ENCODE measurements around the gene NADK2. TPM values are rescaled to one million over a fixed set of nuclear protein-coding genes. Genes with fewer than 3 reads are reported as not detected.

NADK2 gene
- total RNA-seq, 2 donors from 2014 or later: 10.4 to 12.0 TPM

DNA sequence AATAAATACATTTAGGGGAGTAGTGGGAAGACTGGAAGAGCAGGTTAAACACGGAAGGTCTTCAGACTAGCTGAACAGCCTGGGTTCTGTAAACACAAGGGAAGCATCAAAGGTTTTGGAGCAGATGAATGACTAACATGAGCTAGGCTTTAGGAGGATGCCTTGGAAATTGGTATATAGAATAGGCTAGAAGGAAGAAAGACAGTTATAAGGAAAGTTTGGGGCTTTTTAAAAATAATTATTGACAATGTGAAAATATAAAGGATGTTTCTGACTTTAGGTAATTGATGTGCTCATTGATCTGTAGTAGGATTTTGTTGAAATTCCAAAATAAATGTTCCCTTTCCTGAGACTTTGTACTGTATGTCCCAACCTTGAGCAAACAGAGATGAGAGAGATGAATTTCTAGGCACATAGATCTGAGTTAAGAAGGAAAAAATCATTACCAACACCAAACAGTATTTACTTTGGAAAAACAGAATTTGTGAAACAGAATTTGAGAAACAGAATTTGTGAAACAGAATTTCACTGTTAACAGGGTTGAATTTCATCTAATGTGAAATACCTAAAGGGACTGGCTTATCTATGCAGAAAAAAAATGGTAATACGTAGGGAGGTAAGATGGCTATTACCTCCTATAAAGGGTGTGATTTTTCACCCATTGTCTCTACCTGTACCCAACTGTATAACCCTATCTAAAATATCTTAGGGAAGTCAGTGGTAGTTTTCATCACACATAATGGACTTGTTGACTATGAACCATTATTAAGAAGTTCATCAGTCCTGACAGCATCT lies 61.0 kb downstream of the NADK2 start:
- Mint-ChIP-seq H3K27me3 (no peaks in the 10 kb centered on the region), H3K27ac (peak overlapping the region; percentile 51), H3K36me3 (ENCODE audit: low read depth) (peaks cover 9% of the 10 kb centered on the region), H3K4me3 (no peak overlapping the region), H3K4me1 (peaks cover 5% of the 10 kb centered on the region)
- H3K9me3 ChIP-seq (ENCODE audit: control insufficient read depth, low read length, poor library complexity, severe bottlenecking): no peaks in the 10 kb centered on the region
- DNase-seq (no peak), ATAC-seq (no peak)

DNA sequence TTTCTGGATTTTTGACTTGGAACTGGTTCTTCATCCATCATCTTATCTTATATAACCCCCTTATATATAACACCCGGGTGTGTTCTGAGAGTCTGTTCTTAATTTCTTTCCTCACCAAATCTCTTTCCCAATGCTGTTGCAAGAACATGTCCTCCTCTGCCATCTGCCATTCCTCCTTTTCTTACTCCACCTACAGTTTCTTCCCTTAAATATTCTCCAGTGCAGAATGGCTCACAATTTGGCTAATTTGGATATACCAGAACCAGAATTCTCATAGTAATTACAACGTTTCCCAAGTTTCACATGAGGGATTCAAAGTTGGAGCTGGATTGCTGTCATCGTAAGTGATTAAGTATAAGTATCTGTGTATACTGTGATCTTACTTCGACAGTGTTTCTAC lies 61.8 kb downstream of the NADK2 start:
- Mint-ChIP-seq H3K36me3 (ENCODE audit: low read depth) (peaks cover 13% of the 10 kb centered on the region), H3K4me1 (peaks cover 5% of the 10 kb centered on the region), H3K27me3 (no peaks in the 10 kb centered on the region), H3K4me3 (no peak overlapping the region), H3K27ac (peak overlapping the region; percentile 51)
- ATAC-seq (no peak), DNase-seq (no peak)
- H3K9me3 ChIP-seq (ENCODE audit: control insufficient read depth, low read length, poor library complexity, severe bottlenecking): no peaks in the 10 kb centered on the region

DNA sequence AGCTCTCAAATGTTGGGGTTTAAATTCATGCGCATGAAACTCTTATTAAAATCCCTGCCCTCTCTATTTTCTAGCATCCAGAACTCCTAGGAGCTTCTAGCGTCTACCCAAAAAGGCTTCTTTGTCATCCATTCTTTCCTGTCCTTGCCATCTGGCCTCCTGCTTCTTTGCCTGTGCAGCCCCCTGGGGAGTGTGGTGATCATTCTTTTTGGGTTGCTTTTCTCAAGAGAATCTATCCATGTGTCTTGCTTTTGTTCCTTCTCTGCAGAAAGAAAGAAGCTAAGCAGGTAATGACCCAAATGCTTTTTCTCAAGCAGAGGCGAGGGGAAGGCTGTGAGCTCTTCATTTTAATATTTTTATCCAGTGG lies 63.2 kb downstream of the NADK2 start:
- H3K4me3 Mint-ChIP-seq: no peak overlapping the region
- H3K36me3 Mint-ChIP-seq (ENCODE audit: low read depth): peaks cover 19% of the 10 kb centered on the region
- no peak for DNase-seq
- H3K9me3 ChIP-seq (ENCODE audit: control insufficient read depth, low read length, poor library complexity, severe bottlenecking): no peaks in the 10 kb centered on the region
- no peak overlapping the region for H3K27ac Mint-ChIP-seq
- ATAC-seq: no peak
- no peaks in the 10 kb centered on the region for H3K27me3 Mint-ChIP-seq
- peaks cover 8% of the 10 kb centered on the region for H3K4me1 Mint-ChIP-seq

DNA sequence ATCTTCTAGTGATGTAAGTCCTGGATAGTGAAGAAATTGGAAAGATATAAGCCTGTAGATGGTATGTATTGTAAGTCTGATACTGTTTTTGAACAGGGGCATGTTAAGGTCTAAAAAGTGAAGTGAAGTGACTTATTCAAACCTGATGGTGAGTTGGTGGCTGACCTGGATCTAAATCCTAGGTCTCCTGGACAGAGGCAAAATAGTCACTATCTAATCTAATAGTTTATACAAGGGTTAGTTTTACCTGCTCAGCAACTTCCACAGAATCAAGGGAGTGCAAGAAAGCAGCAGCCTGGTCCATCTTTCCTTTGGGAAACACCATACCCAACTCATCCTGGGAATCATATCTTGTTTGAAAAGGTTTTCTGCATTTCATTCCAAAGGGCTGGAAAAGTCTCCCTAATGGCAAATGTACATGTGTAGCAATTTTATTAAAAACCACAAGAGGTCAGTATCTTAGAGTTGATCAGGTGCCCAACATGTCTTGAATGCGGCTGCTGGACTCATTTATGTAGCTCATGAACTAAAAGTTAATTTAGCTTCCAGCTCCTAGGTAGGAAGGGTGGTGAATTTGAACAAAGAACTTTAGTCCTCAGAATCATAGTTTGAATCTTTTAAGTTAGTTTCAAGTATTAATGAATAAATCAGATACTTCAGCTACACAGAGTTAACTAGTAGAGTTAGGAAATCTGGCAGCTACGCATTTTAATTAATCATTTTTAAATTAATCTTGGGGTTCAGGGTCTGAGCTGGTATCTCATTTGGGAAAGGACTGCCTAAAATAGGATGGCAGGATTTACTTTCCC lies 63.8 kb downstream of the NADK2 start:
- H3K4me1 Mint-ChIP-seq: peaks cover 8% of the 10 kb centered on the region
- ATAC-seq: no peak
- H3K27ac Mint-ChIP-seq: no peak overlapping the region
- no peak overlapping the region for H3K4me3 Mint-ChIP-seq
- no peak for DNase-seq
- H3K36me3 Mint-ChIP-seq (ENCODE audit: low read depth): peaks cover 19% of the 10 kb centered on the region
- no peaks in the 10 kb centered on the region for H3K9me3 ChIP-seq (ENCODE audit: control insufficient read depth, low read length, poor library complexity, severe bottlenecking)
- no peaks in the 10 kb centered on the region for H3K27me3 Mint-ChIP-seq

DNA sequence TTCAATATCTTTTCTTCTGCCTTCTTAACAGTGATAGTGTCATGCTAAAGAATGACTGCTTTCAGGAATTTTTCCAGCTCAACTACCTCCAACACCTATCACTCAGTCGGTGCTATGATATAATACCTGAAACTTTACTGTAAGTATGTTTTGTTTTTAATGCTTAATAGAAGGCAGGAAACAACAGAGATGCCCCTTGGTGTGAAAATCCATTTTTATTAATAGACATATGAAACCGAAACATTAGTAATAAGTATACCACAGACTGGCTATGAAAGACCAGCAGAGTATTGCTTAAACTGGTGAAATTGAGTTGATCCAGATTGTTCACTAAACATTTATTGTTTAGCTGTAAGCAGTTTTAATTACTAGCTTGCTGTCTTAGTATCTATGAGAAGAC lies 64.6 kb downstream of the NADK2 start:
- no peak for DNase-seq
- H3K27ac Mint-ChIP-seq: no peak overlapping the region
- H3K9me3 ChIP-seq (ENCODE audit: control insufficient read depth, low read length, poor library complexity, severe bottlenecking): no peaks in the 10 kb centered on the region
- H3K27me3 Mint-ChIP-seq: no peaks in the 10 kb centered on the region
- ATAC-seq: no peak
- H3K4me3 Mint-ChIP-seq: no peak overlapping the region
- peaks cover 19% of the 10 kb centered on the region for H3K36me3 Mint-ChIP-seq (ENCODE audit: low read depth)
- peaks cover 8% of the 10 kb centered on the region for H3K4me1 Mint-ChIP-seq

DNA sequence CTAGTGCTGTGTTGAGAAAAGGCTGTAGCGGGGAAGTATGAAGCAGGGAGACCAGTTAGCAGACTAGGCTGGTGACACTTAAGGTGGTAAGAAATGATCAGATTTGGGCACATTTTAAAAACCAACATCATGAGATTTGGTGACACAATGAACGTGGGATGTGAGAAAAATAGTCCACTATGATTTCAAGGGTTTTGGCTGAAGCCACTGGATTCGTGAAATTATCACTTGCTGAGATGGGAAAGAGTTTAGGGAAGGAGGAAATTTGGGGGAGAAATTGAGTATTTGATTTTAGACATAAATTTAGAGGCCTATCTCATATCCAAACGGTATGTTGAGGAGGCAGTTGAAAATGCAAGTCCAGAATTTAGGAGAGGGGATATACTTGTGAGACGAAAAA lies 66.7 kb downstream of the NADK2 start:
- no peak overlapping the region for H3K4me3 Mint-ChIP-seq
- peaks cover 13% of the 10 kb centered on the region for H3K36me3 Mint-ChIP-seq (ENCODE audit: low read depth)
- ATAC-seq: no peak
- no peak for DNase-seq
- peak overlapping the region; percentile 76 for H3K27ac Mint-ChIP-seq
- no peaks in the 10 kb centered on the region for H3K27me3 Mint-ChIP-seq
- no peaks in the 10 kb centered on the region for H3K9me3 ChIP-seq (ENCODE audit: control insufficient read depth, low read length, poor library complexity, severe bottlenecking)
- H3K4me1 Mint-ChIP-seq: peaks cover 3% of the 10 kb centered on the region

DNA sequence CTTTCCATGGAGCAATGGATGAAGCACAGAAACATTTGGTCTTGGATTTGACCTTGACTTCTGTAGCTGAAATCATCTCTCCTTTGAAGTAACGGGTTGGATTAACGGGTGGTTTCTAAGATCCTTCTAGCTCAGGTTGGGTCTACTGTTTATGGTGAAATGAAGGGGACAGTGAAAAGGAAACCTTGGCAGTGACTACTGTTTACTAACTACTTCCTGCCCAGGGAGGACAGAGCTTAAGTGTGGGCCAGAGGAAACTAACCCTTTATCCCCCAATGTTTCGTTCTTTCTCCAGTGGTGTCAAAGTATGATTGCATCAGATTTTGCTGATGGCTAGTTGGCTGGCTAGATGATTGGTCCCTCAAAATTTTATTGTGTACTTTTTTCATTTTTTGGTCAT lies 67.6 kb downstream of the NADK2 start:
- no peaks in the 10 kb centered on the region for H3K27me3 Mint-ChIP-seq
- no peak for DNase-seq
- no peak for ATAC-seq
- H3K27ac Mint-ChIP-seq: peak overlapping the region; percentile 76
- no peaks in the 10 kb centered on the region for H3K9me3 ChIP-seq (ENCODE audit: control insufficient read depth, low read length, poor library complexity, severe bottlenecking)
- no peak overlapping the region for H3K4me3 Mint-ChIP-seq
- peaks cover 6% of the 10 kb centered on the region for H3K4me1 Mint-ChIP-seq
- H3K36me3 Mint-ChIP-seq (ENCODE audit: low read depth): peaks cover 11% of the 10 kb centered on the region

DNA sequence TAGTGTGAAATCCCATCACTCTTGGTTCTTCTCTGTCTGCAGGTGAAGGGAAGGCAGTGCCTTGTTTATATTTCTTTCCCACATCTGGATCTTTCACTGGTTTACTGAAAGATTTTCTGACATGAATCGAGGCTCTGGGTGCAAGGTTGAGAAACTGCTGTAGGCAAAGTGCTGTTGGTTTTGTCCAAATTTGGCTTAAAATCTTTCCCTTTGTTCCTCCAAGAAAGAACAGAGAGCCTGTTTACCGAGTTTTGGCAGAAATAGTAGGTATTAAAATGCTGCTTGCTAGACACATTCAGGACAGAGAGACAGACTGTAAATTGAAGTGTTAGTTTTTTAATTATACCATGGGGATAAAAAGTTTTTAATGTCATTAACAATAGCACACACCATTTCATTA lies 68.3 kb downstream of the NADK2 start:
- Mint-ChIP-seq H3K27me3 (no peaks in the 10 kb centered on the region), H3K27ac (no peak overlapping the region), H3K4me1 (peaks cover 11% of the 10 kb centered on the region), H3K4me3 (no peak overlapping the region), H3K36me3 (ENCODE audit: low read depth) (peaks cover 11% of the 10 kb centered on the region)
- no peak for ATAC-seq
- no peaks in the 10 kb centered on the region for H3K9me3 ChIP-seq (ENCODE audit: control insufficient read depth, low read length, poor library complexity, severe bottlenecking)
- DNase-seq: no peak

DNA sequence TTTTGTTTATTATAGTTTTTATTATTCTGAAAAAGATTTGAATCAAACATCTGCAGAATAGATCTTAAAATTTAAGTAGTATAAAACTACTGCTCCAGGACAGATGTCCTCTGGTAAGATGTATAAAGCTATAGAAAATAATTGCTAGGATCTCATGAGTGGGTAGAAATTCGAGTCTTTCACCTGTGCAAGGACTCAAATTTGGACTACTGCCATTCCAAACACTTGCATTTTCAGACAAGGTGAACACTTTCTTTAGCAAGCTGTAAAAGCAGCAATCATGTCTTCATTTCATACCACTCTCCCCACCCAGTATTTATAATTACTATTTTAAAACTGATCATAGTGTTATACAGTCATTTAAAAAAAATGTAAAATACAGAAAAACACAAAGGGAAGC lies 69.1 kb downstream of the NADK2 start:
- H3K36me3 Mint-ChIP-seq (ENCODE audit: low read depth): peaks cover 13% of the 10 kb centered on the region
- ATAC-seq (no peak), DNase-seq (no peak)
- no peaks in the 10 kb centered on the region for H3K9me3 ChIP-seq (ENCODE audit: control insufficient read depth, low read length, poor library complexity, severe bottlenecking)
- peaks cover 19% of the 10 kb centered on the region for H3K4me1 Mint-ChIP-seq
- H3K27ac Mint-ChIP-seq: no peak overlapping the region
- no peaks in the 10 kb centered on the region for H3K27me3 Mint-ChIP-seq
- H3K4me3 Mint-ChIP-seq: no peak overlapping the region

DNA sequence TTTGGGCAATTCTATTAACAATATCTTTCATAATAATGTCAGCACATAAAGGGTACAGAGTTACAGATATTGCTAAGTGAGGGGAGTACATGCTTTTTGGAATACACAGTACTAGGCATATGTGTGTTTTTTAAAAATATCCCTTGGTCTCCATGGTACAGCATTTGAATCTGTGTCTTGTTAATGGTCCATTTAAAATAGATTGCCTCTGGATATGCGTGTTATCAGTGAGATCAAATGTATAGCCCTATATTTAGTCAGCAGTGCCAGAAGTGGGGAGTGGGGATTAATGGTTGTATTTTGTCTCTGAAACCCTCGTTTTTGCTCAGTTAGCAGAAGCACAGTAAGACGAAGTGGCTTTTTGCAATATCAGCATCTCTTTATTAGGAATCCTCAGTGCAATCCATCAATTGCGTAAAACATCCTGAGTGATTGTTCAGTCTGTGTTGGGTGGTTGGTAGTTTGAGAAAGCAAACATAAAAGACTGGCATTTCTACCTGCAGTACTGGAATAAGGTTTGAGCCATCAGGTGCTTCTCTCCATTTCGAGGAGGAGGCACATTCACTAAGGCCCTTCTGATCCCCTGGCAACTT lies 70.8 kb downstream of the NADK2 start:
- Mint-ChIP-seq H3K4me3 (no peak overlapping the region), H3K27me3 (no peaks in the 10 kb centered on the region), H3K36me3 (ENCODE audit: low read depth) (peaks cover 17% of the 10 kb centered on the region), H3K4me1 (peaks cover 22% of the 10 kb centered on the region), H3K27ac (no peak overlapping the region)
- no peaks in the 10 kb centered on the region for H3K9me3 ChIP-seq (ENCODE audit: control insufficient read depth, low read length, poor library complexity, severe bottlenecking)
- DNase-seq (no peak), ATAC-seq (no peak)

DNA sequence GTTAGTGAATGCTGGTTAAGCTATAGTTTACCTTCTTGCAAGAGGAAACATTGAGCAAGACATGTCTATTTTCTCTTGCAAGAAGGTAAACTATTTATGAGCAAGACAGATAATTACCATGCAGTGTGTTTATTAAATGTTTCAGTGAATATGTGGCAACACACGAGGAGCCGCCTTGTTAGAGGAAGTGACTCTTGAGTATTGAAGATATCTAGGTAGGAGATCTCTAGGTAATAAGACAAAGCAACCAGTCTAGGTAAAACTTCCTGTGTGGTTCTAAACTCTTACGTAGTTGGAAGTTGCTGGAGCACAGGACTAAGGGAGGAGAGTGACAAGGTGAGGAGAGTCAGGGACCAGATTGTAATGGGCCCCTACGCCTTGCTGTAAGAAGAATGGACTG lies 73.0 kb downstream of the NADK2 start:
- Mint-ChIP-seq H3K27me3 (no peaks in the 10 kb centered on the region), H3K27ac (peak overlapping the region; percentile 84), H3K4me3 (no peak overlapping the region), H3K36me3 (ENCODE audit: low read depth) (peaks cover 6% of the 10 kb centered on the region), H3K4me1 (peaks cover 21% of the 10 kb centered on the region)
- DNase-seq (no peak), ATAC-seq (peak; percentile 81)
- H3K9me3 ChIP-seq (ENCODE audit: control insufficient read depth, low read length, poor library complexity, severe bottlenecking): no peaks in the 10 kb centered on the region

DNA sequence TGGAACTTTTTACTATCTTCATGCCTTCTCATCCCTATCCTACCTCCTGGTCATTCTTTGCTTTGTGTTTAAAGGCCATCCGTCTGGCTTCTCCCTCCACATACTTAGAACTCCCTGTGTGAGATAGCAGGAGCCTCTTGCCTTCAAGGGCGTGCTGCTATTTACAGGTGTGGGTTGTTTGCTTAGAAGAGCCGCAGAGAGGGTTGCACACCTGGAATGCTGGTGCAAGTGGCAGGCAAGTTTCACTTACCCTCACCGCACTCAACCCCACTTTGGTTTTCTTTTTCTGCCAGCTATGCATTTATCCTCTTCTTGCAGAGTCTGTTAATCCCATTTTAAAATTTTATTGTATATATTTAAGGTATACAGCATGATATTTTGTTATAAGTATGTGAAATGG lies 77.3 kb downstream of the NADK2 start:
- H3K9me3 ChIP-seq (ENCODE audit: control insufficient read depth, low read length, poor library complexity, severe bottlenecking): no peaks in the 10 kb centered on the region
- Mint-ChIP-seq H3K27ac (no peak overlapping the region), H3K4me1 (peaks cover 29% of the 10 kb centered on the region), H3K27me3 (no peaks in the 10 kb centered on the region), H3K36me3 (ENCODE audit: low read depth) (peaks cover 16% of the 10 kb centered on the region), H3K4me3 (no peak overlapping the region)
- DNase-seq: no peak
- ATAC-seq: no peak

DNA sequence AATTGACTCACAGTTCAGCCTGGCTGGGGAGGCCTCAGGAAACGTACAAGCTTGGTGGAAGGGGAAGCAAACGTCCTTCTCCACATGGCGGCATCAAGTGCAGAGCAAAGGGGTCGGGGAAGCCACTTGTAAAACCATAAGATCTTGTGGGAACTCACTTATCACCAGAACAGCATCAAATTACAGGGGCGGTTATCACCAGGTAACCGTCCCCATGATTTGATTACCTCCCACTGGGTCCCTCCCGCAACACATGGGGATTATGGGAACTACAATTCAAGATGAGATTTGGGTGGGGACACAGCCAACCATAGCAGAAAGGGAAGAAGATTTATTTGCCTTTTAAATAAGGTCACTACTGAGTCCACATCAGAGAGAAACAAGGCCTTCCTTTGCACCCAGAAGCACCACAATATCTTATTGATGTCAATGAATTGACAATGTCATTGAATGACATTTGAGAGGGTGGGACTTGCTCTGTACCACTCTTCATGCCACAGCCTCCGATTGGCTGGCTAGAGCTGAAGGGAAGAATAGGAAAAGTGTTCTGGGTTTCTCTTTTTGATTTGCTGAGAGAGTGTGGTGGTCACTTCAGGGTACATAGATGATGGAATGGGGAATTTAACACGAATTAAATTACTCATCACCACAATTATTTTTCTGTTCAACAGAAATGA lies 78.8 kb downstream of the NADK2 start:
- DNase-seq: no peak
- no peaks in the 10 kb centered on the region for H3K9me3 ChIP-seq (ENCODE audit: control insufficient read depth, low read length, poor library complexity, severe bottlenecking)
- H3K4me3 Mint-ChIP-seq: no peak overlapping the region
- peaks cover 16% of the 10 kb centered on the region for H3K36me3 Mint-ChIP-seq (ENCODE audit: low read depth)
- H3K27ac Mint-ChIP-seq: no peak overlapping the region
- H3K27me3 Mint-ChIP-seq: no peaks in the 10 kb centered on the region
- peaks cover 26% of the 10 kb centered on the region for H3K4me1 Mint-ChIP-seq
- ATAC-seq: no peak
